K562 (cell line): ENCODE results near the gene CCR6. TPM values are rescaled to one million over a fixed set of nuclear protein-coding genes. Genes with fewer than 3 reads are reported as not detected.

Experiments used
- EHMT2 ChIP-seq: fragments of 450-650 bp; IDR thresholded peaks from 2 replicates; pipeline ENCODE4 v1.6.1; 2018; ENCODE audit warnings: antibody characterized with exemption
- GMEB1 ChIP-seq: fragments of 250-450 bp; sonication (Bioruptor Pico); IDR thresholded peaks from 2 replicates; pipeline ENCODE4 v1.4.0; 2020; ENCODE audit warnings: mild to moderate bottlenecking
- GTF2F1 ChIP-seq: IDR thresholded peaks from 2 replicates; pipeline ENCODE4 v1.6.1; 2011; ENCODE audit warnings: low read depth, low read length, improper control_type of control experiment
- NEUROD1 ChIP-seq: fragments of 150-350 bp; IDR thresholded peaks from 2 replicates; pipeline ENCODE4 v1.6.1; 2014; ENCODE audit warnings: borderline replicate concordance, low read length, low read depth; ENCODE audit not compliant: partially characterized antibody
- PRDM10 ChIP-seq: fragments of 450-650 bp; IDR thresholded peaks from 2 replicates; pipeline ENCODE4 v1.6.1; 2018; ENCODE audit not compliant: partially characterized antibody
- TFAP4 ChIP-seq: sonication (generic); formaldehyde crosslinking; IDR thresholded peaks from 2 replicates; pipeline ENCODE4 v1.8.0; 2022; ENCODE audit warnings: missing genetic modification reagents, mild to moderate bottlenecking, moderate library complexity, borderline replicate concordance
- ZKSCAN8 ChIP-seq: fragments of 200-800 bp; sonication (Bioruptor generic); IDR thresholded peaks from 2 replicates; pipeline ENCODE4 v1.6.1; 2016; ENCODE audit warnings: missing genetic modification characterization, missing compliant biosample characterization
- polyA plus RNA-seq, 8 experiments: library from polyadenylated mRNA; depleted of rRNA in 4 of 8; stranded (reverse) in 5 of 8; unstranded in 3 of 8; fragments of >200 nt; fragmentation: Nextera tagmentation in 2 of 8; fragmentation: Illumina TruSeq in 1 of 8; extraction: Ambion mirVana in 2 of 8; extraction: Trizol in 1 of 8; gene quantifications; 2 replicates each; pipeline versions ENCODE4 v1.2.1 to v1.2.3, GENCODE V29; 2011 to 2014; ENCODE audit warnings: inconsistent platforms in 1 of 8, missing spikeins in 1 of 8
- total RNA-seq, 7 experiments: library from RNA; depleted of rRNA in 6 of 7; stranded (reverse); fragments of >200 nt in 6 of 7; fragmentation: Illumina TruSeq in 2 of 7; extraction: Trizol in 2 of 7; gene quantifications; 2 replicates each; pipeline versions ENCODE4 v1.2.1 to v1.2.3, GENCODE V29; 2011 to 2021; ENCODE audit warnings: low replicate concordance in 1 of 7

The CCR6 gene
- total and polyA plus RNA-seq, 9 of the 15 experiments (the other 6 are each of a cell fraction or from before 2014, with no cell fraction given), result not detected

GRCh38 chr6:167121335-167121841, 1.5 kb upstream of the CCR6 start (continued):
- TF ChIP-seq PRDM10, result no peak
- TF ChIP-seq GTF2F1, result no peak
- no peak for TF ChIP-seq ZKSCAN8
- no peak for TF ChIP-seq GMEB1 (CRISPR knock-in tag)
- TF ChIP-seq TFAP4 (CRISPR knock-in tag), result no peak
- TF ChIP-seq NEUROD1, result no peak
- no peak for TF ChIP-seq EHMT2
